HL-60 (cell line): ENCODE measurements around the gene HELZ.

Experiments used
- DNase-seq, 2 experiments: peaks; one replicate each; pipeline ENCODE4 v3.0.0-alpha.2; 2010 to 2020; ENCODE audit warnings: low read depth in 1 of 2, low spot score in 1 of 2
- H3K27ac ChIP-seq: fragments of 250-450 bp; sonication (Bioruptor Pico); replicated peaks from 2 replicates; pipeline ENCODE4 v1.5.1; 2020; ENCODE audit warnings: mild to moderate bottlenecking, moderate library complexity
- H3K27me3 ChIP-seq: fragments of 250-450 bp; sonication (Bioruptor Pico); 2 replicates; pipeline ENCODE4 v1.5.1; 2021; ENCODE audit warnings: mild to moderate bottlenecking, moderate library complexity; ENCODE audit not compliant: insufficient read depth, poor library complexity, severe bottlenecking
- H3K4me3 ChIP-seq: replicated peaks from 2 replicates; pipeline ENCODE4 v1.5.1; 2011; ENCODE audit warnings: mild to moderate bottlenecking, control low read depth, low read length; ENCODE audit not compliant: insufficient read depth
- GABPA ChIP-seq: IDR thresholded peaks from 2 replicates; pipeline ENCODE4 v1.6.1; 2012; ENCODE audit warnings: low read depth
- POLR2AphosphoS5 ChIP-seq: IDR thresholded peaks from 2 replicates; pipeline ENCODE4 v1.6.1; 2012; ENCODE audit warnings: low read depth
- SPI1 ChIP-seq: IDR thresholded peaks from 2 replicates; pipeline ENCODE4 v1.6.1; 2012; ENCODE audit warnings: low read depth, mild to moderate bottlenecking, borderline replicate concordance
- TF ChIP-seq, protein P1 (sequence below): IDR thresholded peaks from one replicate; pipeline ENCODE4 v1.5.1; 2011; ENCODE audit warnings: low read length, control low read depth, inconsistent platforms; ENCODE audit not compliant: insufficient read depth
- TF ChIP-seq, protein P2 (sequence below): IDR thresholded peaks from 2 replicates; pipeline ENCODE4 v1.6.1; 2012; ENCODE audit warnings: low read depth; ENCODE audit not compliant: insufficient replicate concordance

The HELZ gene

DNA sequence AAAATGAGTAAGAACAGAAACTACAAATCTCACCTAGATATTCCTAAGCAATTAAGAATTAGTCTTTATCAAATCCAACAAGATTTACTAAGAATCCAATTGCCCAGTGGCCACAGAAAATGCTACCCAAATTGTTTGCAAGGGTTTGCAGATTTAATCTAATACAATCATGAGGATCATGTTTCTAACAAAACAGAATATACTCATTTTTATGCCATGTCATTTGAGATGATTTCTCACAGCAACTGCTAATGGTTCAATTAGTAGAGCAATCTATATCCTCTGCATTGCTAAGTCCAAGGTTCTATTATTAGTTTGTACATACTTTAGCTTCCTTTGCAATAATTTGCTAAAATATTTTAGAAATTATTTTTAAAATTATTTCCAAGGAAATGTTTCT lies 41.2 kb downstream of the HELZ start:
- no peak for DNase-seq
- TF ChIP-seq SPI1 (no peak), GABPA (no peak), POLR2AphosphoS5 (no peak)
- TF ChIP-seq, protein P1, sequence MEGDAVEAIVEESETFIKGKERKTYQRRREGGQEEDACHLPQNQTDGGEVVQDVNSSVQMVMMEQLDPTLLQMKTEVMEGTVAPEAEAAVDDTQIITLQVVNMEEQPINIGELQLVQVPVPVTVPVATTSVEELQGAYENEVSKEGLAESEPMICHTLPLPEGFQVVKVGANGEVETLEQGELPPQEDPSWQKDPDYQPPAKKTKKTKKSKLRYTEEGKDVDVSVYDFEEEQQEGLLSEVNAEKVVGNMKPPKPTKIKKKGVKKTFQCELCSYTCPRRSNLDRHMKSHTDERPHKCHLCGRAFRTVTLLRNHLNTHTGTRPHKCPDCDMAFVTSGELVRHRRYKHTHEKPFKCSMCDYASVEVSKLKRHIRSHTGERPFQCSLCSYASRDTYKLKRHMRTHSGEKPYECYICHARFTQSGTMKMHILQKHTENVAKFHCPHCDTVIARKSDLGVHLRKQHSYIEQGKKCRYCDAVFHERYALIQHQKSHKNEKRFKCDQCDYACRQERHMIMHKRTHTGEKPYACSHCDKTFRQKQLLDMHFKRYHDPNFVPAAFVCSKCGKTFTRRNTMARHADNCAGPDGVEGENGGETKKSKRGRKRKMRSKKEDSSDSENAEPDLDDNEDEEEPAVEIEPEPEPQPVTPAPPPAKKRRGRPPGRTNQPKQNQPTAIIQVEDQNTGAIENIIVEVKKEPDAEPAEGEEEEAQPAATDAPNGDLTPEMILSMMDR, result no peak
- TF ChIP-seq, protein P2, sequence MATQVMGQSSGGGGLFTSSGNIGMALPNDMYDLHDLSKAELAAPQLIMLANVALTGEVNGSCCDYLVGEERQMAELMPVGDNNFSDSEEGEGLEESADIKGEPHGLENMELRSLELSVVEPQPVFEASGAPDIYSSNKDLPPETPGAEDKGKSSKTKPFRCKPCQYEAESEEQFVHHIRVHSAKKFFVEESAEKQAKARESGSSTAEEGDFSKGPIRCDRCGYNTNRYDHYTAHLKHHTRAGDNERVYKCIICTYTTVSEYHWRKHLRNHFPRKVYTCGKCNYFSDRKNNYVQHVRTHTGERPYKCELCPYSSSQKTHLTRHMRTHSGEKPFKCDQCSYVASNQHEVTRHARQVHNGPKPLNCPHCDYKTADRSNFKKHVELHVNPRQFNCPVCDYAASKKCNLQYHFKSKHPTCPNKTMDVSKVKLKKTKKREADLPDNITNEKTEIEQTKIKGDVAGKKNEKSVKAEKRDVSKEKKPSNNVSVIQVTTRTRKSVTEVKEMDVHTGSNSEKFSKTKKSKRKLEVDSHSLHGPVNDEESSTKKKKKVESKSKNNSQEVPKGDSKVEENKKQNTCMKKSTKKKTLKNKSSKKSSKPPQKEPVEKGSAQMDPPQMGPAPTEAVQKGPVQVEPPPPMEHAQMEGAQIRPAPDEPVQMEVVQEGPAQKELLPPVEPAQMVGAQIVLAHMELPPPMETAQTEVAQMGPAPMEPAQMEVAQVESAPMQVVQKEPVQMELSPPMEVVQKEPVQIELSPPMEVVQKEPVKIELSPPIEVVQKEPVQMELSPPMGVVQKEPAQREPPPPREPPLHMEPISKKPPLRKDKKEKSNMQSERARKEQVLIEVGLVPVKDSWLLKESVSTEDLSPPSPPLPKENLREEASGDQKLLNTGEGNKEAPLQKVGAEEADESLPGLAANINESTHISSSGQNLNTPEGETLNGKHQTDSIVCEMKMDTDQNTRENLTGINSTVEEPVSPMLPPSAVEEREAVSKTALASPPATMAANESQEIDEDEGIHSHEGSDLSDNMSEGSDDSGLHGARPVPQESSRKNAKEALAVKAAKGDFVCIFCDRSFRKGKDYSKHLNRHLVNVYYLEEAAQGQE, result no peak
- Histone ChIP-seq H3K4me3 (no peak overlapping the region), H3K27me3 (no peaks in the 10 kb centered on the region), H3K27ac (no peak overlapping the region)

DNA sequence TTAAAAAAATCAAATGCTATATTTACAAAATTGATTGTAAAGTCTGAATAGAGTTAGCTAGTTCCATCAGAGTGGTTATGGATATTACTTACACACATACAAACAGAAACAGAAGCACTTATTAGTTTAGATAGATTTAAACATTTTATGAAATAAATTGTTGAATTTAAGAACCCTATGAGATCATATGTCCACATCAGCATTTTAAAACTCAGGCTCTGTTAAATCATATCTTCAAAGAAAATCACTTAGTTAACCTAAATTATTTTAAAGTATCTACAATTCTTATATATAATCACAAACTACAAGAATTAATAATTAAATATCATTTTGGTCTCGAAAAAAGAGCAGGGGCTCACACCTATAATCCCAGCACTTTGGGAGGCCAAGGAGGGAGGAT lies 42.5 kb downstream of the HELZ start:
- DNase-seq, result no peak
- Histone ChIP-seq H3K27ac (no peak overlapping the region), H3K4me3 (no peak overlapping the region), H3K27me3 (no peaks in the 10 kb centered on the region)
- TF ChIP-seq POLR2AphosphoS5 (no peak), GABPA (no peak), SPI1 (no peak)
- TF ChIP-seq, protein P1, result no peak
- TF ChIP-seq, protein P2, result no peak

DNA sequence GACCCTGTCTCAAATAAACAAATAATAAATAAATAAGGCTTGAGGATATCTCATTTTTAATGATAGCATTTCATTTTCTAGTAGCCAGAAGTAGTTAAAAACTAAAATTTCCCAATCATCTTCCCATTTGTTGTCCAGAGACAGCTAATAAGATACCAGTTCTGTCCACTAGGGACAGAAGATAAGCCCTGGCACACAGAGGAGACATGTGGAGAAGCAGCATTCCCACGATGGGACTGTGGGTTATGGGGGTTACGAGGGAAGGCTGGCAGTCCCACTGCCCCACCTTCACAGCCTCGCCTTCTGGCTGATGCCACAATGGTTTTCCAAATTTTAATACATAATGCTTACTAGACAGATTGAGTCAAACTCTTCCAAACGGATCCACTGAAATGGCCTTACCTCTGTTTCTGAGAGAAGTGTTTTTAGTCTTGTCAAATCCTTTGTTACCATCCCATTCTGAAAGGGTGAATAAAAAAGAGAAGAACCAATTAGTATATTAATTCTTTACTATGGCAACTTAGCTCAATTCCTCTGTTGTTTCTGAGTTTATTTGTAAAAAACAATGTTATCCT lies 44.2 kb downstream of the HELZ start:
- Histone ChIP-seq H3K27ac (no peak overlapping the region), H3K4me3 (no peak overlapping the region), H3K27me3 (no peaks in the 10 kb centered on the region)
- DNase-seq, result peak in 1 of 2 experiments; percentile 17
- TF ChIP-seq, protein P2, result no peak
- TF ChIP-seq, protein P1, result peak; percentile 11
